ENCODE data around the gene LRRC3.
A peak's percentile ranks its signal among the peaks of the same experiment; 100 is the strongest.

The LRRC3 gene

DNA sequence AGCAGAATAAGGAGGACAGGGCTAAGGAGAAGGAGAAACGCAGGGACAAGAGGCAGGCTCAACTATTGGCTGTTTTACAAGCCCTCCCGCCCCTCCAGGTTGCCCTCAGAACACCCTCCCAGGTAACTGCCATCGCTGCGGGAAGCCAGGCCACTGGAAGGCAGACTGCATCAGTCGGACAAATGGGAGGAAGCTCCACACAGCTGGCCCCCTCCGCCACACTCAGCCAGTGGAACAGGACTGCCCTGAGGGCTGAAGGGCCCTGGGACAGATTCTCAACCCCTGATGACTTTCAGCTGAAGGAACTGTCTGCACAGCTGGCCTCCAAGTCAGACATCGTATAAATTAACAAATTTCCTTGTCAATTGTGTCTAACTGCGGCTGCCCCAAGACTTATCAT lies 21.8 kb downstream of the LRRC3 start:
- no peak for DNase-seq (ENCODE audit: low read depth in 2 of 3, low spot score in 1 of 3)

DNA sequence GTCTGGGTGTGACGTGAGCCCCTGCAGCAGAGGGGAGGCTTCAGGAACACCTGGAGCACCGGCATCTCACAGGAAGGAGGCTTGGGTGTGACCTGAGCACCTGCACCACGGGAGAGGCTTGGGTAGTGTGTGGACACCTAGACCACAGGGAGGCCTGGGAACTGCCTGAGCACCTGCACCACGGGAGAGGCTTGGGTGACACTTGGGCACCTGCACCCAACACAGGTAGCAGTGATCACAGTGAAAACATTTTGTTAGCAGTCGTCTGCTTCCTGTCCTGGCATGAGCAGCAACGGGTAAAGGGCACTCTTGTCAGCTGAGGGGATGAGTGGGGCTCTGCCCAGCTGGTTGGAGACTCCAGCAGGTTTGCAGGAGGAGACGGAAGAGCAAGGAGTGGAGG lies 22.4 kb downstream of the LRRC3 start:
- DNase-seq (ENCODE audit: low read depth in 2 of 3, low spot score in 1 of 3): no peak

- no peak for DNase-seq (ENCODE audit: low read depth in 2 of 3, low spot score in 1 of 3)
Measured at GRCh38 chr21:44478124-44478800, 23.0 kb downstream of the LRRC3 start.

- no peak for DNase-seq (ENCODE audit: low read depth in 2 of 3, low spot score in 1 of 3)
Measured at GRCh38 chr21:44478801-44479167, 23.5 kb downstream of the LRRC3 start.

DNA sequence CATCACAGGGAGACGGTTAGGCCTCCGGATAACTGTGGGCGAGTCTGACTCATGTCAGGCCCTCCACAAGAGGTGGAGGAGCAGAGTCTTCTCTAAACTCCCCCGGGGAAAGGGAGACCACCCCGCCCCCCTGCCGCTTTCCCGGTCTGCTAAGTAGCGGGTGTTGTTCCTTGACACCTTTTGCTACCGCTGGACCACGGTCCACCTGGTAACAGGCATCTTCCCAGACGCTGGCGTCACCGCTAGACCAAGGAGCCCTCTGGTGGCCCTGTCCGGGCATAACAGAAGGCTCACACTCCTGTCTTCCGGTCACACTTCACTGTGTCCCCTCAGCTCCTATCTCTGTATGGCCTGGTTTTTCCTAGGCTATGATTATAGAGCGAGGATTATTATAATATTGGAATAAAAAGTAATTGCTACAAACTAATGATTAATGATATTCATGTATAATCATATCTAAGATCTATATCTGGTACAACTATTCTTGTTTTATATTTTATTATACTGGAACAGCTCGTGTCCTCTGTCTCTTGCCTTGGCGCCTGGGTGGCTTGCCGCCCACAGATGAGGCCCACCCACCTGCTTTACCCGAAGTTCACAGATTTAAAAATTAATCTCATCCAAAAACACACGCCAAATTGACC lies 24.4 kb downstream of the LRRC3 start:
- DNase-seq (ENCODE audit: low read depth in 2 of 3, low spot score in 1 of 3): peak; percentile 22 to 35 (median 23)

DNA sequence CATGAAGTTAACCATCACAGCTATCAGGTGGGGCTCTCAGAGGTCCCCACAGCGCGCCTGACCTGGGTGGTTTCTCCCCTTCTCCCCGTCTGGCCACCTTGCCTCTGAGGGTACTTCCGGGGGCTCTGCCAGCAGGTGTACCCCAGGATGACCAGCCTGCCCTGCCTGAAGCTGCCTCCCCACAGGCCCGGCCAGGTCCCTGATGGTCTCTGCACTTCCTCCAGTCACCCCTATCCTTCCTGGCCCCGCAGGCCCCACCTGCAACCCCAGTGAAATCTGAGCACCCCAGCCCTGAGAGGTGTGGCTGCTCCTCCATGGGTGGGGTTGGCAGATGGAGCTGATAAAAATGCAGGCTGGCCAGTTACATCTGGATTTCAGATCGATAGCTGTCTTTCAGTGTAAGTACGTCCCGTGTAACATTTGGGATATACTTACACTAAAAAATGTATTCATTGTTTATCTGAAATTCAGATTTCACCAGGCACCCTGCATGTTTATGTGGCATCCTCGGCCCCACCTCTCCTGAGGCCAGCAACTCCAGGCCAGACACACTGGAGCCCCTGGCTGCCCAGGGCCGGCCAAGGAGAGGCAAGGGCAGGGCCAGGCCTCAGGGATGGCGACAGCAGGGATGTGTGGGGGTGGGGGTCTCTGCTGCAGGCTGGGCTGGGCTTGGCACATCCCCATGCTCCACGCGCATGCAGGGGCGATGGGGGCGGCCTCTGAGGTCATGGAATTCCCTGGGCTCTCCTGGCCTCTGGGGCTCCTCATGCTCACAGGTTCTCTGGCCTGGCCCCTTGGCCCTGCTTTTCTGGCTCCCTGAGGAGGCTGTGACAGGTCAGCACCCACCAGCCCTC lies 25.1 kb downstream of the LRRC3 start:
- no peak for DNase-seq (ENCODE audit: low read depth in 2 of 3, low spot score in 1 of 3)

GRCh38 chr21:44482581-44483287 lies 27.4 kb downstream of the LRRC3 start:
- DNase-seq (ENCODE audit: low read depth in 2 of 3, low spot score in 1 of 3): no peak

DNA sequence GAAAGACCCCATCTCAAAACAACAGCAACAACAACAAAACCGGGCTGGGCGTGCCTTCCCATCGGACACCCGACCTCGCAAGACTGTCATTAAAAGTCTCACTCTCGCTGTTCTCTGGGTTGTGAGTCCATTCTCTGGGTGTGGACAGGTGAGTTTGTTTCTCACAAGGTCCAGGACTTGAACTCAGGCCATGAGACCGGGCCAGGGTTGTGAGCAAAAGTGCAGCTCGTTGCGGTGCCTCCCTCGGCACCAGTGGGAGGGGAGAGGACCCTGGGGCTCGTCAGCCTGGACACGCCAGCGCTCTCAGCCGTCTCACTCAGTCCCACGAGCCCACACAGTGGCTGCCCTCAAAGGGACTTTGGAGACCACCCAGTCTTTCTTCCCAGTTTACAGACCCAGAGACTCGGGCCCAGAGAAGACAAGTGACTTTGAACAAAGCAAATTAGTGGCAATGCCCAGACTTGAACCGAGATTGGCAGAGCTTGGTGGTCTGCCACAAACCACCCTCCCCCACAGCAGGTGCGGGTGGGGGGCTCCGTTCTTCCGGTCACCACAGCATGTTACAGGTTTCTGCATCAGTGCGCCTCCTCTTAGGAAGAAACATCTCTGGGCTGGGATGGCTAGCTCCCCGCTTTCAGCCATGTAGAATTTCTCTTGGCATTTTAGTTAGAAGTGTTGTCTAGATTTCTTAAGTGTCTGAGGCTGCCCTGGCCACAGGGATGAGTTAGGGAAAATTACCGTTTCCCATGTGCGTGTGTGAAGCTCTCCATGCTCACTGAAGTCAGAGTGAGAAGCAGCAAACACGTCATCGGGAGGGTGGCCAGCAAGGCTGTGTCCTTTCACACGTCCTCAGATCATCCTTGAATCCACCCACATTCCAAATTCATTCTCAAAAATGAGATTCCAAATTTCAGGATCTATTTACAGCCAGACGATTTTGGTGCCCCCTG lies 28.3 kb downstream of the LRRC3 start:
- no peak for DNase-seq (ENCODE audit: low read depth in 2 of 3, low spot score in 1 of 3)

- no peak for DNase-seq (ENCODE audit: low read depth in 2 of 3, low spot score in 1 of 3)
Measured at GRCh38 chr21:44484498-44485253, 29.4 kb downstream of the LRRC3 start.

- DNase-seq (ENCODE audit: low read depth in 2 of 3, low spot score in 1 of 3): peak in 2 of 3 donors; percentile 34 to 37
Measured at GRCh38 chr21:44485254-44485793, 30.0 kb downstream of the LRRC3 start.

- no peak for DNase-seq (ENCODE audit: low read depth in 2 of 3, low spot score in 1 of 3)
Measured at GRCh38 chr21:44485796-44486195, 30.5 kb downstream of the LRRC3 start.

DNA sequence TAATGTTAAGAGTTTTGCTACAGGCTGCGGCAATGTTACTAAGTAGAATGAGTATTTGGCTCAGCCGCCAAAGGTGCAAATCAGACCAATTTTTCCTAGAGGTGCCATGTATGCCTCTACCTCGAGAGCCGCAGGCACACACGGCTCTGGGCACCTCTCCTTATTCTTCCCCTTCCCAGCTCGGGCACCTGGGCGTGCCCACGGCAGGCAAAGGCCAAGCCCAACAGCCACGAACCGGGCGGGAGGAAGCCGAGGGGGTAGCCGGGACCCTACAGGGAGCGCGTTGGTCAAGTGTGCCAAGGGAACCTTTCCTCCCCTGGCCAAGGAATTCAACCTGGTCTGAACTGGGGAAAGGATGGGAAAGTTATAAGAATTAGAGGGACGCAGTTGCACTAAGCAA lies 31.0 kb downstream of the LRRC3 start:
- no peak for DNase-seq (ENCODE audit: low read depth in 2 of 3, low spot score in 1 of 3)

GRCh38 chr21:44487831-44488230 lies 32.5 kb downstream of the LRRC3 start:
- DNase-seq (ENCODE audit: low read depth in 2 of 3, low spot score in 1 of 3): peak; percentile 34 to 57 (median 47)

DNA sequence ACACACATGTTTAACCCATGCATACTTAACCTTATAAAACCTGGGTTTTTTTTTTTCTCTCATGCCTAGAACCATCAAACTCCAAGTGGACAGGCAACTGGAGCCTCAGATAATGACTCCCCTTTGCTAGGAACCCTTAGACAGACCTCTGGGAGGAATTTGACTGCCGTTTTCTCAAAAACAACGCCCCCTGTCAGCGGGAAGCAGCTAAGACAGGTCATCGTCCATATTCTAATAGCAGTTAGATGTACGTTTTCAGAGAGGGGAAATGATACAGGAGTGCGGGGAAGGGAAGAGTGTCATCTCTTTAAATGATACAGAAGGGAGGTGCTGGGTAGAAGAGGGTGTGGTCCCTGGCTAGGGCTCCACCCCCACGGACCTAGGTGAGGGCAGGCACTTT lies 34.7 kb downstream of the LRRC3 start:
- DNase-seq (ENCODE audit: low read depth in 2 of 3, low spot score in 1 of 3): no peak

DNA sequence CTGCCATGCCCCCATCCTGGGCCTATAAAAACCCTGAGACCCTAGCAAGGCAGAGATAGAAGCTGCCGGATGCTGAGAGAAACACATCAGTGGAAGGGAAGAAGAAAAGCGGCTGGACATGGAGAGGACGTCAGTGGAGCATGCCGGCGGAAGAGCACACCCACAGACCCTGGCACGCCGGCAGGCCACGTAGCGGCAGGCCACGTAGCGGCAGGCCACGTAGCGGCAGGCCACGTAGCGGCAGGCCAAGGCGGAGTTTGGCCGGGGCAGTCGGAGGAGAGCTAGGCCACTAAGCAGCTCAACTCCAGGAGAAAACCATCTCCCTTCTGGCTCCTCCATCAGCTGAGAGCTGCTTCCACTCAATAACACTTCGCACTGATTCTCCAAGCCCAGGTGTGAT lies 35.1 kb downstream of the LRRC3 start:
- DNase-seq (ENCODE audit: low read depth in 2 of 3, low spot score in 1 of 3): no peak

DNA sequence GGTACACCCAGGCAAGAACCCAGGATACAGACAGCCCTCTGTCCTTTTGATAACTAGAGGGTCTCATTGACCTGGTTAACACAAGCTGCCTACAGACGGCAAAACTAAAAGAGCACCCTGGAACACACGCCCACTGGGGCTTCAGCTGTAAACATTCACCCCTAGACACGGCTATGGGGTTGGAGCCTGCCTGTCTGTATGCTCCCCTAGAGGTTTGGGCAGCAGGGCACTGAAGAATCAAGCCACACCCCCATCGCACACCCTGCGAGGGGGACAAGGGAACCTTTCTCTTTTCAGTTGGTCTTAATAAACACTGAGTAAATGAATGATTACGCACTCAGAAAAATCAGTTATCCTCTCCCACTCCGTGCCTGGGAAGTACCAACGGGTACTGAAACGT lies 35.5 kb downstream of the LRRC3 start:
- no peak for DNase-seq (ENCODE audit: low read depth in 2 of 3, low spot score in 1 of 3)

DNA sequence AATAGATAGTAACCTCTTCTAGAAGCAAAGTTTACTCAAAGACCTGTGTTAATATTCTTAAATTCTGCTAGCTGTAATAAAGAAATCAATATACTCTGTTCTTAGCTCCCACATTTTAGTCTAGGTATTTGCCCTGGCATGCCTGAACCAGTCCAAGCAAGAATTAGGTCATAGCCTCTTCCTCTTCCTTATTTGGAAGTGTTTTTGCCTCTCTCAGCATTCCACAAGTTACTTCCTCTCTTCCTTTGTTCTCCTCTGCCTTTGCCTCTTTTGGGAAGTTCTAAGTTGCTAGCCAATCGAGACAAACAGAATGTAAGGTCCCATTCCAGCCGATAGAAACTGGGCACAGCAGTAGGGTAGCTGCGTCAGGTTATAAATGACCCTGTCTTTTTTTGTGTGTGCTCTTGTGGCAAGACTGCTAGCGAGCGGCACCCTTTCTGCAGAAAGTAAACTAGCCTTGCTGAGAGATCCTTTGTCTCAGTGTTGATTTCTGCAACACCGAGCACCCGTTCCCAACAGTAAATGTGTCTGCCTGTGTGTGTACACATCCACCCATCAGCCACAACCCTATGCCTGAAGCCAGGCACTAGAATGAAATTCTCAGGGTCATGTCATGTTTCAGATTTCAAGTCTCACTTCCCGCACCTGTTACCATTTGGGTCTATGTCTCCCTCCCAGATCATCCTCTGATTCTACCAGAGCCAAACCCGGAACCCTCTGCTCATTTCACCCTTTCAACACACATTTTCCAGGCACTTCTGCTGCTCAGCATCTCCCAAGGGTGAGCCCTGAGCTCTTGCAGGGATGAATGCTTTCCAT lies 37.5 kb downstream of the LRRC3 start:
- DNase-seq (ENCODE audit: low read depth in 2 of 3, low spot score in 1 of 3): no peak

GRCh38 chr21:44494418-44494817 lies 39.1 kb downstream of the LRRC3 start:
- DNase-seq (ENCODE audit: low read depth in 2 of 3, low spot score in 1 of 3): no peak

- DNase-seq (ENCODE audit: low read depth in 2 of 3, low spot score in 1 of 3): no peak
Measured at GRCh38 chr21:44494956-44495355, 39.6 kb downstream of the LRRC3 start.
